GM19193 (cell line): ENCODE measurements around the gene TMEM63C.

Experiments
- POLR2A ChIP-seq: IDR thresholded peaks from 4 replicates; pipeline ENCODE4 v1.6.1; 2011; ENCODE audit not compliant: insufficient read depth, insufficient read length; ENCODE audit errors: extremely low read depth

Gene TMEM63C

DNA sequence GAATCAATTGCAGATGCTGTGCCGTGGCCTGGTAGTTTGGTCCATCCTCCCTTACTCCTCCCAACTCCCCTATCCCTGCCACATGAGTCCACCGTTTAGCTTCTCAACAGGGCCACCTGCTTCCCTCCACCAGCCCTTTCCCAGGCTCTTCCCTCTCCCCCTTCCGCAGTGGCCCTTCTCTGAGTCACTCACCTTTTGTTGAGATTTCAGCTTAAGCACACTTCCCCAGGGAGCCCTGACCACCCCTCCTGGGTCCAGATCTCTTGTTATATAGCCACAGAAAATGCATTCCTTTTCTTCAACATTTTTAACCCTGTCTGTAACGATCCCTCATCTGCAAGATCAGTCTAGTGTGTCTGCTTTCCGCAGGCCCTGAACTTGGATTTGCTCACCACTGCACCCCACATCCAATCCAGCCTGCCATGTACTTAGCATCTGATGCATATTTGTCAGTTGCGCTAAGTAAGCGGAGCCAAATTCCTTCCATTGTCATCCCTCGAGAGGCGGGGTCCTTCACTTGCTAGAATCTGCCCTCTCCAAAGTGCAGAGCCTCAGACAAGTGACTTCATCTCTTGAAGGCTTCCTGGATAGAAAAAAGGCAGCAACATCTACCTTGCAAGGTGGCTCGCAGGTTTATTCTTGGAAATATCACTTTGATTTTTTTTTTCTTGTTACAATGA lies 41.1 kb downstream of the TMEM63C start:
- TF ChIP-seq POLR2A, result no peak

DNA sequence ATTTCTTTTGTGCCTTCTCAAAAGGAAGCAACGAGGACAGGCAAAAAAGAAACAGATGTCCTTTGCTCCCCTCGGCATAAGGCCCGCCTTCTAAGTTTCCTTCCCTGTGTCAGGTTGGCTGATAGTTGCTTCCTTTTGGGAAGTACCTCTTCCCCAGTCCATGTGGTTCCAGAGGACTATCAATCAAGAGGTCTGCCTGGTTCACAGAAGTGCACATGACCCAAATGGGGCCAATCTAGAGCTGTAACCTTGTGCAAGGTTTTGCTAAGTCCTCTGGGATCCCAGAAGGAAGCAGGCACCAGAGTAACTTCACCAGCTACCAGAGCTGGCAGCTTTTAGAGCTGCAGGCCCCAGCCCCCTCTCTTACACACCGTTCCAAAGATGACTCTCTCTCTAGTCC lies 42.6 kb downstream of the TMEM63C start:
- no peak for TF ChIP-seq POLR2A

DNA sequence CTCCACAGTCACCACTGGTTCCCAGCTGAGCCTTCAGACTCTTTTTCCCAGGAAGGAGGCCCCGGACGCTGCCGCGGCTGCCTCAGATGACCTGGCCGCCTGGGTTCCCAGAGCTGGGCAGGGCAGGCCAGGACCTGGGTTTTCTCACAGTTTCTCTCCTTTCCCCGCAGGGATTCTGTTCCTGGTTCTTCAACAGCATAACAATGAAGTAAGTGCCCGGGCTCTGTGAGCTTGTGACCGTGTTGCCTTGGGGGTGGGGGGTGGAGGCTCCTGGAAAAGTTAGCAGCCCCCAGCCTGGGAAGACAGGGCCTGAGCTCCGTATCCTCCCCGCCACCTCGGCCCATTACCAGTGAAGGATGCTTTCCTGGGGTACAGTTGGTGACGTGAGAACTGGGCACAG lies 43.7 kb downstream of the TMEM63C start:
- TF ChIP-seq POLR2A, result no peak

DNA sequence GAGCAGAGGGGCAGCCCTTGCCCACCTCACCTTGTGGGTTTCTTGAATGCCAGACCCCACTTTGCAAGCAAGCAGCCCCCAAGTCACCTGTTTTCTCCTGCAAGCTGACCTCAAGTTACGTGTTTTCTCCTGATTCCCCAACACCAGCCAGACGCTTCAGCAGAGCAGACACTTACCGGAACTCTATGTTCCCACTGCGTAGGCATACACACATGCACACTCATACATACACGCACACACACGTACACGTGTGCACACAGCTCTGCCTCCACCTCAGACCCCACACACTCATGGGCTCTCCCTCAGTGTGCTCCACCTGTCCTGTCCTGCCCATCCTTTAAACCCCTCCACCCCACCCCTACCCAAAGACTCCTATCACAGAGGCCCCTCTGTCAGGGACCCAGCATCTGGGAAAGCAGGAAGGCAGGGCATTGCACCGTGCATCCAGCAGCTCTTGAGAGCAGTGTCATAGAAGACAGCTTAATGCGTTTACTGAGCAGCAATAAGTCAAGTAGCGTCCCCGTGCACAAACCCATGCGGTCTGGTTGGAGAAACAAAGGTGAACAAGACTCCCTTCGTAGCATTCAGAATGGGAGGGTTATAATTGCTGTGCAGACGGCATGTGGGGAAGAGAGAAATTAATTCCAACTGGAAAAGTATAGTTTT lies 44.4 kb downstream of the TMEM63C start:
- TF ChIP-seq POLR2A, result no peak

DNA sequence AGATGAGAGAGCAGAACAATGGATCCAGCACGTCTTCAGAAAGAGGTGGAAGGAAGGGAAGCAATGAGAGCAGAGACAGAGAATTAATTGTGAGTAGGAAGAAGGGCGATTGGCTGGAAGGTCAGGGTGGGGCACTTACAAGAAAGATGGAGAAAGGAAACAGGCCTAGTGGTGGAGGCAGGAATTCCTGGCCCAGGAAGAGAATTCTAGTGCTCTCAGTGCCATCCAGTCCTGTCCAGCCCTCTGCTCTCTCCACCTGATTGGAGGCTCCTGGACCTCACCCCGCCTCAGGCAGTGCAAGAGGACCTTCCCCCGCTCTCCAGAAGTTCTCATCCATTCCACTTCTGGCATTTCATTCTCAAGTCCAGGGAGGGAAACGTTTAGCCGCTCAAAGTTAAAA lies 46.5 kb downstream of the TMEM63C start:
- TF ChIP-seq POLR2A, result no peak

DNA sequence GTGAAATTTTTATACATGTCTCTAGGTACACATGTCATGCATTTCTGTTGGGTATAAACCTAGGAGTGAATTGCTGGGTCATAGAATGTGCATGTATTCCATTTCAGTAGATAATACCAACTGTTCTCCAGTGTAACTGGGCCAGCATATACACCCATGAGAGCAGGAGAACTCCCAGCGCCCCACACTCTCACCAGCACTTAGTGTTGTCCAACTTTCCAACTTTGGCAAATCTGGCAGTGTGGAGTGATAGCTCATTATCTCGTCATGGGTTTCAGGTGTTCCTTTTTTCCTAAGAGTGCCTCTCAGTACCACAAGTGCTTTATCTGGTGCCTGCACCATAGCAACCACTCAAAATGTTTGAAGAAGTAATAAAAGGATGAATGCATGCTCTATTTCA lies 49.3 kb downstream of the TMEM63C start:
- TF ChIP-seq POLR2A, result no peak

DNA sequence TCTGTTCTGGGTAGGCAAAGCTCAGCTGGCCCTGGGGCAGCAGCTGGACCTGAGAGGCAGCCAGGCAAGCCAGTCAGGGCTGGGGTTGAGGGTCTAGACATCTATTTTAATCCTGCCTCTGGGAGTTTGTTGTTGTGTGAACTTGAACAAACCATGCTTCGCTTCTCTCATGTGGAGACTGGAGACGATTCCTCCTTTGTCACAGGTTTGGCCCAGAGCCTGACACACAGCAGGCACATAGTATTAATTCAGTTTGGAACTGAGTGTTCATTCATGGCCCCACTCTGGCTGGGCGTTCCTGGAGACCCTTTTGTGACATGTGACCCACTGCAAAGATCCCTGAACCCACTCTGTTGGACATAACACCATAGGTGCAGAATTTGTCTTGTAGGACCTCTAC lies 50.1 kb downstream of the TMEM63C start:
- no peak for TF ChIP-seq POLR2A

DNA sequence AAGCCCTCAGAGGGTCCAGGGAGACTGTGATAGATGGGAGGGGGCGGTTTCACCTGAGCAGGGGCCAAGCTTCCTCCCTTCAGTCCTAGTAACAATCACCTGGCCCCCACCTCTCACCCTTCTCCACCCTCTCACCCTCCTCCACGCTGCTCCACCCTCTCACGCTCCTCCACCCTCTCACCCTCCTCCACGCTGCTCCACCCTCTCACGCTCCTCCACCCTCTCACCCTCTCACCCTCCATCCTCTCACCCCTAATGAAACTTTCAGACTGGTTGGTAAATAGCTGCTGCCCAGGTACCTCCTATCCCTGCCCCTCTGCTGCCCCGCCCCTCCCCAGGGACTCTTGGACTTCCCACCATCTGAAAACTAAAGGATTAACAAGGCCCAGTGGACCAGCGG lies 55.2 kb downstream of the TMEM63C start:
- no peak for TF ChIP-seq POLR2A

DNA sequence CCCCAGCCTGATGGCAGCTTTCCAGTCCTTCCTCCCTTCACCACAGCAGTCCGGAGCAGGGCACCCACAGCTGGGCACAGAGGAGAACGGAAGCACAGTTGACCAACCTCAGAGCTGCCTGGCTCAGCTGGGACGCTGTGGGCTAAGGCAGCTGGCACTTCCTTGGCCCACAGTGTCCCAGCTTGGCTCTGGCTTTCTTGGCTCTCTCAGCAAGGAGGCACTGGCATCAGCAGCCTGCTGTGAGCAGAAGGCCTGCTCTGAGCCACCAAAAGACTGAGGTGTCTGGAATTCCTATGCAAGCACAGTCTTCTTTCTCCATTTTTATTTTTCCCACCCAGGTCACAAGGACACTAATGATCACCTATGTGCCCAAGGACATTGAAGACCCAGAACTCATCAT lies 56.8 kb downstream of the TMEM63C start:
- no peak for TF ChIP-seq POLR2A

DNA sequence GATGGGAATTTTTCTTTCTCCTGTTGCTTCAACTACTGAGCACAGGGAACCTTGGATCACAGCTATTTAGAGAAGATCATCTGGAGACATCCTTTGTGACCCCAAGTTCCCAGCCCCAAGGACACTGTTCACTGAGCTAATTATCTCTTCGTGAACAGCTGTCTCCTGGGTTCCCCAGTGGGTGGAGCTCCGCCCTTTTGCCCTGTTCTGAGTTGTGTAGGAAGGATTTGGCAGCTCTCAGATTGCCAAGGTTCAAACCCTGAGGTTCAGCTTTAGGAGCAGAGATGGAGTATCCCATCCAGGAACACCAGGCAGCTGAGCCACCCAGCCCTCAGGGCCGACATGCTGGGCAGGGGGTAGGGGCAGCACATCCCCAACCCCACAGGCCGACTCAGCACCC lies 57.4 kb downstream of the TMEM63C start:
- no peak for TF ChIP-seq POLR2A

DNA sequence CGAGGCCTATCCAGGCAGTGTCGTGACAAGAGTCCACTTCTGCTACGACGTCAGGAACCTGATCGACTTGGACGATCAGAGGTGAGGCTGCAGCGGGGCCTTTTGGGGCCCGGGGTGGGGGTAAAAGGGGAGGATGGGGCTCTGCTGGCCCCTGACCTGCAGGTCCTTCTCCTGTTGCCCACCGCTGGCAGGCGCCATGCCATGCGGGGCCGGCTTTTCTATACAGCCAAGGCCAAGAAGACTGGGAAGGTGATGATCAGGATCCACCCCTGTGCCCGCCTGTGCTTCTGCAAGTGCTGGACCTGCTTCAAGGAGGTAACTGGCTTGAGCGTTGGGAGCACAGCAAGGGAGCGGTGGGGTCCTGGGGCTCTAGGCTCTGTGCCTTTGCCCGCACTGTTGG lies 57.8 kb downstream of the TMEM63C start:
- no peak for TF ChIP-seq POLR2A

DNA sequence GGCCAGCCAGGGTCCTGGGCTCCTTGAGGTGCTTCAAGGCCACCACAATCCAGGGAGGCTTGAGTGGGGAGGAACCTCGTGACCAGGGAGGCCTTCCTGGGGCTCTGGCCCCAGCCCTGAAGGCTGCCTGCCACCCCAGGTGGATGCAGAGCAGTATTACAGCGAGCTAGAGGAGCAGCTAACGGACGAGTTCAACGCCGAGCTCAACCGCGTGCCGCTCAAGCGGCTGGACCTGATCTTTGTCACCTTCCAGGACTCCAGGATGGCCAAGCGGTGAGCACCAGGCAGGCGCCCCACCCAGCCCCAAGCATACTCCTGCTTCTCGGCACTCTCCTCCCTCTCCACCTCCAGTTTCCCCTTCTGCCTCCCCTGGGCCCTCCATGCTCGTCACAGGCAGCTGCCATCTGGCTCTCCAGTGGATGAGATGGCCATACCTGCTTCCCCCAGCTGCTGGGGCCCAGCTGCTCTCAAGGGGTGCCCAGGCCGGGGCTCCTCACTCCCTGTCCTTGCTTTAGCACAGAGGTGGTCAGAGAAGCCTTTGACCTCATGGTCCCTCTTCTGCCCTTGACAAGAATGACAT lies 58.8 kb downstream of the TMEM63C start:
- TF ChIP-seq POLR2A, result no peak

DNA sequence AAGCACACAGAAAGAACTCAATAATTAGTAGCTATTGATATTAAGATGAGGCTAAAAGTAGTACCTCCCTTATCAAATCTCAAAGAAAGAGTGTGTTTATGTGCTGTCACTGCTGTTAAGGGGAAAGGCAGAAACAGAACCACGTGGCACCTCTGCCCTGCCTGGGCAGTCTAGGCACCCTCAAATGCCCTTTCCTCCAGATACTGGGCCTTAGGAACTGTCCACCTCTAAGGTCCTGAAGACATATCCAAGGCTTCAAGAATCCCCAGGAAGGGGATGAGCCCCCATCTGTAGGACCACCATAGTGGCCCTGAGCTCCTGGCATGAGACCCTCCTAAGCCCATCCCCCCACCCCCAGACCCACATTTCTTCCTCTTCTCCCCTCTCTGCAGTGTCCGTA lies 60.4 kb downstream of the TMEM63C start:
- no peak for TF ChIP-seq POLR2A

DNA sequence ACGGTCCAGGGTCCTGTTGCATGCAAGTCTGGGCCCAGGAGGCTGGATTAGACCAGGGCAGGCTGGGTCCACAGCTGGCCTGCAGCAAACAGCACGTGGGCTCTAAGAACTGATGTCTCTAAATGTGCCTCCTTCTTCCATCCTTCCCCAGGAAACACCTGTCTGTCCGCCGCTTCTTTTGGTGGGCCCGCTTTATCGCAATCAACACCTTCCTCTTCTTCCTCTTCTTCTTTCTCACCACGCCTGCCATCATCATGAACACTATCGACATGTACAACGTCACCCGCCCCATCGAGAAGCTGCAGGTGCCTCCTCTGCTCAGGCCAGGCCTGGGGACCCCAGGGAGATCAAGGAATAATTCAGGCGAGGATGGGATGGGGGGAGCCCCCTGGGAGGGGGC lies 61.2 kb downstream of the TMEM63C start:
- no peak for TF ChIP-seq POLR2A

DNA sequence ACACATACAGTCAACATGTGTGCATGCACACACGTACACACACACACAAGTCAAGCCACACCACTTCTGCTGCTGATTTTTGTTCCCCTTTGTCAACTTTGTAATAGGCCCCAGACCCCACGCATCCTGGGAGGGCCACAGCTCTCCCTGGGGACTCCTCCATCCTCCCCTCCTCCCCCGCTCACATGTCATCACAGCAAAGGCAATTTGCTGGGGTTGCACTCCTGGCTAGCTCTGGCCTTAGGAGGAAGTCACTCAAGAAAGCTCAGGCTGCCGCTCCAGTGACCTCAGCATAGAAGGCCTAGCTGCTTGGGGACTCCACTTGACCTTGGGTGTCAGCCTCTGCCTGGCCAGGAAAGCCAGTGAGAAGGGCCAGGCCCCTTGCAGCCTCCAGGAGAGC lies 62.3 kb downstream of the TMEM63C start:
- TF ChIP-seq POLR2A, result no peak

DNA sequence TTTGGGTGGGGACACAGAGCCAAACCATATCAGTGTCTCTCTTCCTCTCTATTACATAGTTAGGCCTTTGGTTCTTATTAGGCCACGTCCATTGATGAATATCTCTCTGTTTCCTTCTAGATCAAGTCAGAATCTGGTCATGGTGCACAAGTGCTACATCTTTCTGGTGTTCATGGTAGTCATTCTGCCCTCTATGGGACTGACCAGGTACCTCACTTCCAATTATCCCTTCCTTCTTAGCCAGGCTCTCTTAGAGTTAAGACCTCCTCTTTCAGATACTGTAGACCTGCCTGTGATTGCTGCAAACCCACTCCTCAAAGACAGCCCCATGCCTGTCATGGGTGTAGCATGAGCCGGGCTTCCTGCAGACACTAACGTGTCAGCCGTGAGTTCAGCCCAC lies 64.2 kb downstream of the TMEM63C start:
- no peak for TF ChIP-seq POLR2A
